Motor neuron (in vitro differentiated cells): ENCODE measurements around the gene PHIP. TPM values are rescaled to one million over a fixed set of nuclear protein-coding genes. Genes with fewer than 3 reads are reported as not detected.

Experiments
- ATAC-seq, 8 experiments: fragments of 200-7000 bp; cut with Tn5 transposase; replicated peaks in 6 of 8; 2 replicates each; pipeline ENCODE4 v1.8.0; 2021; ENCODE audit warnings: mild to moderate bottlenecking in 8 of 8, moderate library complexity in 8 of 8
- H3K27ac ChIP-seq, 2 donors: fragments of 250-450 bp; sonication (Bioruptor Pico); 2 replicates each; pipeline ENCODE4 v1.9.0; 2021; ENCODE audit warnings: antibody characterized with exemption in 2 of 2, mild to moderate bottlenecking in 2 of 2, moderate library complexity in 1 of 2
- H3K4me1 ChIP-seq, 2 donors: fragments of 250-450 bp; sonication (Bioruptor Pico); replicated peaks in 1 of 2; 2 replicates each; pipeline ENCODE4 v1.6.1; 2021; ENCODE audit warnings: antibody characterized with exemption in 2 of 2, mild to moderate bottlenecking in 2 of 2, moderate library complexity in 1 of 2
- H3K4me3 ChIP-seq, 5 donors: fragments of 250-450 bp; sonication (Bioruptor Pico); 2 replicates each; pipeline ENCODE4 v1.9.0; 2021; ENCODE audit warnings: antibody characterized with exemption in 5 of 5, mild to moderate bottlenecking in 5 of 5, moderate library complexity in 4 of 5
- WGBS, 10 experiments: fragments of 450-650 bp; shearing (Covaris generic); methylation state at CpG; one replicate each; pipeline ENCODE4 v1.0.0; 2022; 5-methylcytosine and 5-hydroxymethylcytosine counted together
- in situ Hi-C, 9 experiments: fragments of 400-800 bp; cut with MboI; loops; one replicate each; pipeline ENCODE4 v1.15.0; 2021; ENCODE audit warnings: low sequenced_read_pairs in 9 of 9, low pct_unique_long_range_greater_than_20kb in 2 of 9; ENCODE audit not compliant: unreplicated experiment in 9 of 9
- total RNA-seq, 8 experiments: library from RNA; unstranded; fragments of 300-600 nt; gene quantifications; 2 replicates each; pipeline versions ENCODE4 v1.2.3 to v1.2.4, GENCODE V29; 2022

The PHIP gene
- total RNA-seq, 8 experiments from 2014 or later = 19.0 to 53.6 (median 42.5) TPM

DNA sequence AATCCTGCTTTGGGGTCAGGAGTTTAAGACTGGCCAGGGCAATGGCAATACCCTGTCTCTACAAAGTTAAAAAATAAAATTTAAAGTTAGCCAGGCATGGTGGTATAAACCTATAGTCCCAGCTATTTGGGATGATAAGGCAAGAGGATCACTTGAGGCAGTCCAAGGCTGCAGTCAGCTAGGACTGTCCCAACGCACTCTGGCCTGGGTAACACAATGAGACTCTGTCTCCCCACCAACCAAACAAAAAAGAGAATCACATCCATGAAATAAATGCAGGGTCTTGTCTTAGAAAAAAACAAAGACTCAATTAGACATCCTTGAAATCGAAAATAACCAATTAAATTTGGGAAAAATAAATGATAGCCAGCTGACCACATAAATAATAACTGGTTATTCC is 88.9 kb downstream of the PHIP start:
- no peak overlapping the region for H3K4me3 ChIP-seq
- 78 to 100% (median 95%) methylated on average over 1 to 2 of the region's 2 CpGs; no CpG with 5 or more reads in 2 of the 10 experiments for WGBS, 10 experiments
- no peak overlapping the region for H3K27ac ChIP-seq
- in situ Hi-C loops = no loop called here
- no peak for ATAC-seq
- no peaks in the 10 kb centered on the region for H3K4me1 ChIP-seq

DNA sequence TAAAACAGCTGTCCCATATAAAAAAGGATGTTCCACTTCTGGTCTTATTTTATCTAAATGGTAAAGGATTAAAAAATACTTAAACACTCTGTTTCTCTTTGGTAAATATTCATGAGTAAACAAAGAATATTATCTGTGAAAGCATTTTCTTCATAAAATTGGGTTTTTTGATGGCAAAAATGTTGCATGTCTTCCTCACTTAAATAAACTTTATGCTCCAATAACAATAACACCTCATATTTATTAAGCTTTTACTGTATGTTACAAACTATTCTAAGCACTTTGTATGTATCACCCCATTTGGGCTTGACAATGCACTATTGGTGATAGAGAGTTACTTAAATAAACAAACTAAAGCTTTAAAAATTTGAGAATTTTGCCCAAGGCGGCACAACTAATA is 91.9 kb downstream of the PHIP start:
- Histone ChIP-seq H3K27ac (no peak overlapping the region), H3K4me1 (no peaks in the 10 kb centered on the region), H3K4me3 (no peak overlapping the region)
- 94 to 100% (median 100%) methylated on average over 1 of the region's 1 CpG; no CpG with 5 or more reads in 1 of the 10 experiments for WGBS, 10 experiments
- no peak for ATAC-seq
- in situ Hi-C loops = no loop called here

DNA sequence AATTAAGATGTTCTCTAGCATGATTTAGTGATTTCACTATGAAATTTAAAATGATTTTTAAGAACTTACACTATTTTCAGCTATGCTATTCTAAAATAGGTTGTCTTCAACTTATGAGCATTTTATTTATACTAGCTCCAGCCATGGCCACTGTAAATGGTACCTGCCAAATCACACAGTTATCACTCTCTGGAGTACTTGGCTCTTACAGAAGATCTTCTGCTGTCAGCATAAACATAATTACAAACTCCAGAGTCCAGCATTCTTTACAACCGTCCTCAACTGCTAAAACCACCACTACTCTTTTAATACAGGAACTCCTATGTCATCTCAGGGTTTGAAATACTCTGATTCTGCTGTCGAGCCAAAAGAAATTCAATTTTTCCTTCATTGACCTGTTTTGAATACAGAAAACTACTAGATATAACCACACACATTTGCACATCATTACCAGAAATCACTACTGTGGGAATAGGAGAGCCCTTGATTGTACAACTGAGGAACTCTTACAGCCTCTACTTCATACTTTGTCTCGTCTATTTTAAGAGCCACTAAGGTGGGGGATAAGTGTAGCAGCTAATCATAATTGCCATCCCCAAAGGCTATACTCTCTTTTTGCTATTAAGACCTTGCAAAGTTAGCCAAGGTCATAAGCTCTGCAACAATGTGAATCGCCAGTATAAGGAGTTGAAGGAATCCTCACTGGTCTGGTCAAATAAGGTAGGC is 93.7 kb downstream of the PHIP start:
- Histone ChIP-seq H3K27ac (no peak overlapping the region), H3K4me3 (no peak overlapping the region), H3K4me1 (no peaks in the 10 kb centered on the region)
- no peak for ATAC-seq
- WGBS, 10 experiments = 89 to 100% (median 100%) methylated on average over 1 to 4 of the region's 4 CpGs; no CpG with 5 or more reads in 1 of the 10 experiments
- in situ Hi-C loops = no loop called here

DNA sequence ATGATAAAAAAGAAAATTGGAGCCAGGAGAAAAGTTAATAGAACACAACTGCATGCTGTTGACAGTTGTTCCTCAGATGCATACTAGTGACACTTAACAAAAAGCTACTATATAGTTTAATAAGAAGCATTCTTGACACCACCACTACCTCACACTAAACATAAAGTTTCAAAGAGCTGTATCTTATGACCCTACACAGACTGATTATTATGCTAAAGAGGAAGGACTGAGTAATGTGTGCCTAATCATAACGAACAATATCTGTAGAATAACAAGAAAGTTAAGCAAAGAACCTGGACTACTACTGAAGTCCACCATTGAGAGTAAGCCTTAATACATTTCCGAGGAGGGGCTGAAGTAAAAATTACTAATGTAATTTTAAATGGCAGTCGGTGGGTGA is 110.9 kb downstream of the PHIP start:
- WGBS, 10 experiments = 78 to 100% (median 95%) methylated on average over 3 of the region's 3 CpGs
- Histone ChIP-seq H3K4me3 (no peak overlapping the region), H3K27ac (no peak overlapping the region), H3K4me1 (no peaks in the 10 kb centered on the region)
- in situ Hi-C loops = no loop called here
- no peak for ATAC-seq

DNA sequence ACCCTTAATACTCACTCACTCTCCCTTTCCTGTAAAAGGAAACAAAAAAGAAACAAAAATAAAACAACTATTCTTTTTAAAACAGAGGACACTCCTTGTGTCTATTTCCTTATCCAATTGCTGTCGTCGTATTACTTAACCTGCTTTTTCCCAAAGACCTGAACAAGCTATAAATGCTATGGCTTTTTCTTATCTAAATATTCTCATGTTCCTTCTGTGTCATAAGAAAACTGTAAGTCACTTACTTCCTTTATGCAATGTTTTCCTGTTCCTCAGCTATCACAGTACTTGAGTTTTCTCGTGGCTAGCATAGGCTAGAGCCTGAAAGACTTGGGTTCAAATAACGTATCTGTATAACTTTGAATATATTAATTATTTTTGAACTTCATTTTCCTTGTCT is 111.5 kb downstream of the PHIP start:
- no peaks in the 10 kb centered on the region for H3K4me1 ChIP-seq
- in situ Hi-C loops = no loop called here
- H3K27ac ChIP-seq = no peak overlapping the region
- 93 to 100% (median 99%) methylated on average over 2 to 4 of the region's 4 CpGs for WGBS, 10 experiments
- no peak for ATAC-seq
- no peak overlapping the region for H3K4me3 ChIP-seq

DNA sequence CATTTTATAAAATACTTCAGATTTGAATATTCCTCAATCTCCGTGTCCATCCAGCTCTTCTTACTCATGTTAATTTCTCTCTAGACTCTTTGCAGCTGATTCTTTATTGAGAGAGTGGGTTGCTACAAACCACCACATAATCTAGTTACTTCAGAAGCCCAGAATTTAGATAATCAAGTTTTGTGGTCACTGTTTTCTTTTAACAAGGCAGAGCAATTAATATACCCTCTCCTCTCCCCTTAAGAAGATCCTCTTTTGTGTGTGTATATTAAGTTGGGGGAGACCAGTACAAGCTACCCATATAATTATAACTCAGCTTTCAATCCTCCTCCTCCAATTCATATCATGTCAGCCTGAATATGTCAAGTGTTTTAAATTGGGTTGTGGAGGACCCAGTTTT is 115.6 kb downstream of the PHIP start:
- Histone ChIP-seq H3K4me3 (no peak overlapping the region), H3K27ac (no peak overlapping the region), H3K4me1 (no peaks in the 10 kb centered on the region)
- 38 to 100% (median 100%) methylated on average over 1 of the region's 1 CpG; no CpG with 5 or more reads in 1 of the 10 experiments for WGBS, 10 experiments
- ATAC-seq = no peak
- in situ Hi-C loops = no loop called here

DNA sequence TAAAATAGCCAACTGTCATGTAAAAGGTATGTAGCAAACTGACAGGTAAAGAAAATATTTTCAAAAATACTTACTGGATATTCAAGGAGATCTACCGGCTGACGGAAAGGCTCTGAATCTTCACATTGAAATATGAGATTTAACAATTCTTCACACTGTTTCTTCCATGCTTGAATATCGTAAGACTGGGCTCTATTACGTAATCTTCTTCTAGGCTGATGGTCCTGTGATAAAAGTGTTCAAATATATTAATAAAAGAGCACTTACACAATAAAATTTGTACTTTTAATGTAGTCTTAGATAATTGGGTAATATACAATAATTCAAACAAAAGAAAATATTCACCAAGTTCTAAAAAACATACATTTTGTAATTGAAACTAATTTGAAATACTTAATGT is 123.3 kb downstream of the PHIP start:
- in situ Hi-C loops = no loop called here

DNA sequence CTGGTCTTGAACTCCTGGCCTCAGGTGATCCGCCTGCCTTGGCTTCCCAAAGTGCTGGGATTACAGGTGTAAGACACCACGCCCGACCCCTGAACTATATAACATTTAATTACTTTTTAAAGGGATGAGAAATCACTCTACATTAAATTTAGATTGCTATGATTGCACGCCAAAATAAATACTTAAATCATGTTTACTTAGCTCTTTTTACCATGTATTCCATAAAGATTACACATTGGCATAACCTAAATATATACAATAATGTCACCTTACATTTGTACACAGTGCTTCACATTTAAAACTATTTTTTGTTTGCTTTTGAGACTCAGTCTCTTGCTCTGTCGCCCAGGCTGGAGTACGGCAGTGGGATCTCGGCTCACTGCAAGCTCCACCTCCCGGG is 124.3 kb downstream of the PHIP start:
- WGBS, 10 experiments = 87 to 100% (median 97%) methylated on average over 1 to 8 of the region's 8 CpGs; no CpG with 5 or more reads in 1 of the 10 experiments
- ATAC-seq = no peak

More for the DNA sequence above, 123.3 kb downstream of the PHIP start:
- H3K4me1 ChIP-seq = no peaks in the 10 kb centered on the region
- H3K27ac ChIP-seq = no peak overlapping the region
- WGBS, 10 experiments = 93 to 100% (median 98%) methylated on average over 2 to 4 of the region's 4 CpGs
- H3K4me3 ChIP-seq = no peak overlapping the region
- no peak for ATAC-seq

DNA sequence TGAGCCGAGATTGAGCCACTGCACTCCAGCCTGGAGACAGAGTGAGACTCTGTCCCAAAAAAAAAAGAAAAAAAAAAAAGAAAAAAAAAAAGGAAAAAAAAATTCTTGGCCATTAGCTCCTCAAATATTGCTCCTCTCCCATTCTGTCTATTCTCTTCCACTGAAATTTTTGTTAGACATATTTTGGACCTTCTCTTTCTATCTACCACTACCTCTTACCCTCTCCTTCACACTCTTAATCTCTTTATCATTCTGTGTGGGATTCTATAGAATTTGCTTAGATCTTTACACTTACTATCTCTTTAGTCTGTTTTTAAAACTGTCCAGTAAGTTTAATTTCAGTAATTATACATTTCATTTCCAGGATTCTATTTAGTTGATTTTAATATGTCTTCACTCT is 125.7 kb downstream of the PHIP start:
- 83 to 100% (median 100%) methylated on average over 1 of the region's 1 CpG; no CpG with 5 or more reads in 7 of the 10 experiments for WGBS, 10 experiments
- in situ Hi-C loops = no loop called here
- no peak for ATAC-seq
- H3K4me3 ChIP-seq = no peak overlapping the region
- H3K27ac ChIP-seq = no peak overlapping the region
- no peaks in the 10 kb centered on the region for H3K4me1 ChIP-seq

More for the DNA sequence above, 124.3 kb downstream of the PHIP start:
- in situ Hi-C loops = no loop called here
- Histone ChIP-seq H3K4me1 (no peaks in the 10 kb centered on the region), H3K27ac (no peak overlapping the region), H3K4me3 (no peak overlapping the region)

DNA sequence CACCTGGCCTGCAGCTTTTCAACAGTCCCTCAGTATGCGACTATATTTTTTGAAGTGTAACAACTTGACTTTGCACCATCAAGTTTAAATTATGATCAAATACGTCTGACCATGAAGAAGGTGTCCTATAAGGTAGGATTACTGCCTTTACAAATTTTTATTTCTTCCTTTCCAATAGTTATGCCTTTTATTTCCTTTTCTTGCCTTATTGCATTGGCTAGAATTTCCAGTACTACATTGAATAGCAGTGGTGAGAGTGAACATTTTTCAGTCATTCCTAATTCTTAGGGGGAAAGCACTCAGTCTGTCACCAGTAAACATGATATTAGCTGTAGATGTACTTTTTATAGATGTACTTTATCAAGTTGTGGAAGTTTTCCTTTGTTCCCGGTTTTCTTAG is 129.3 kb downstream of the PHIP start:
- in situ Hi-C loops = no loop called here
- Histone ChIP-seq H3K4me3 (no peak overlapping the region), H3K4me1 (no peaks in the 10 kb centered on the region), H3K27ac (no peak overlapping the region)
- ATAC-seq = no peak
- WGBS, 10 experiments = 92 to 100% (median 100%) methylated on average over 1 to 3 of the region's 3 CpGs; no CpG with 5 or more reads in 1 of the 10 experiments

DNA sequence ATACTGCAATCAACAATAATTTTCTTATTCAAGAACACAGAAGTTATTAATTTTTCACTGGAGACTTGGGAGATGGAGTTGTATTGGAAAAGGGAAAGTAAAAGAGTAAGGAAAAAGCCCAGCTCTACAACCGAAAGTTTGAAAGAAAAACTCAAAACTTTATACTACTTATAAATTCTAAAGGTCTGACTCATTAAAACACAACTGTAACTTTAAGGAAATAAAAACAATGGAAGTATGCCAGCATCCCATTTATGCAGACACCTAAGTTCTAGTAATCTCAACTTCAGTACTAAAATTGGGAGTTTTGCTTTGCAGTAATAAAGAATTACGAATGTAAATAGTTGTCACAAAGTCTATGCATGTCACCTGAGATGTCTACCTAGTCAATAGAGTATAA is 130.1 kb downstream of the PHIP start:
- 81 to 100% (median 100%) methylated on average over 1 to 2 of the region's 2 CpGs for WGBS, 10 experiments
- H3K4me3 ChIP-seq = no peak overlapping the region
- in situ Hi-C loops = no loop called here
- no peak overlapping the region for H3K27ac ChIP-seq
- no peaks in the 10 kb centered on the region for H3K4me1 ChIP-seq
- ATAC-seq = no peak

DNA sequence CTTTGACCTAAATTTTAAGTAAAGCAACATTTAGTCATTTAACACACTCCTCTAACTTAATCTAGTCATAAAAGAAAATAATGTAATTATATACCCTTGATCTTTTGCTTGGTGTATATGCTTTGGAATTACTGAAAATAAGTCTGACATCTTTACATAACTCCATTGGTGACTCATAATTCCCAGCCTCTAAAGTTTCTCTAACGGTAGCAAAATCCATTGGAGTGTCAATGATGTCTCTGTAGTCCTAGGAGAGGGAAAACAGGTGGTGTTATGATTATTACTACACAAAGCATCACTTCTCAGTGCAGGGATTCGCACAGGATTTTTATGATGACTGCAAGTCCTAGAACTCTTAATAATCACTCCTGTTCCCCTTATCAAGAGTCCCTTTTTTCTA is 130.5 kb downstream of the PHIP start:
- in situ Hi-C loops = no loop called here
- H3K4me1 ChIP-seq = no peaks in the 10 kb centered on the region
- WGBS, 10 experiments = 0 to 100% (median 100%) methylated on average over 1 to 2 of the region's 2 CpGs; no CpG with 5 or more reads in 1 of the 10 experiments
- H3K4me3 ChIP-seq = no peak overlapping the region
- H3K27ac ChIP-seq = no peak overlapping the region
- ATAC-seq = no peak

DNA sequence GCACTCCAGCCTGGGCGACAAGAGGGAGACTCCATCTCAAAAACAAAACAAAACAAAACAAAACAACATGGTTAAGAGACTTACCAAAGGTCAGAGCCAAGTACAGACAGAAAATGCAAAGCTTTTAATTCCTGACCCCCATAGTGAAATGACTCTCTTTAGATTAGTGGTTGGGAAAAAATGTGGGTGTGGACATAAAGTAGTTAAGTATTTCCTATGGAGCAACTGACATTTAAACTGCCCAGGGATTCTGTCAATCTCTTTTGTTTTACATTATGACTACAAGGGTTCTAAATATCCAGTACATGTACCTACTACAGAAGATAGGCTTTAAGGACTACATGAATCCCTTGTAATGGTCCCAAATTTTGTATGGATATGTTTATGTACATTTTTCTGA is 135.6 kb downstream of the PHIP start:
- no peak overlapping the region for H3K27ac ChIP-seq

DNA sequence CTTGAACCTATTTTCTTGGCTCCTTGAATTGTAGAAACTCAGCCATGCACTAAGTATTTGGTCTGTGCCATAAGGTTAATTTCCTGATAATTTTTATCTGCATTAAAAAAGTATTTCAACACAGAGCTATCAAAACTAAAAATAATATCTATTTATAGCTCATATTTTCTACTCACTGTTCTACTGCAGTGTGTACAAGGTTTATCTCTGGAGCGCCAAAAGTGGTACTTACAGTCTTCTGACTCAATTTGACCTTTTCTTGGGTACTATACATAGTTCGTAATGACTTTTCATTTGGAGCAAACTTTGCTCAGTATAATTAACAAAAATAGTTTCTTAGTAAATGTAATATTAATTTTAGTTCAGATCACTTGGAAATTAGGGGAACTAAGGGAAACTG is 141.5 kb downstream of the PHIP start:
- no peak for ATAC-seq
- in situ Hi-C loops = no loop called here
- Histone ChIP-seq H3K4me3 (no peak overlapping the region), H3K27ac (no peak overlapping the region), H3K4me1 (no peaks in the 10 kb centered on the region)
- WGBS, 10 experiments = 60 to 100% (median 100%) methylated on average over 1 to 2 of the region's 2 CpGs; no CpG with 5 or more reads in 1 of the 10 experiments

More for the DNA sequence above, 135.6 kb downstream of the PHIP start:
- ATAC-seq = no peak
- in situ Hi-C loops = no loop called here
- WGBS, 10 experiments = 80 to 100% (median 90%) methylated on average over 1 of the region's 1 CpG; no CpG with 5 or more reads in 6 of the 10 experiments
- Histone ChIP-seq H3K4me1 (no peaks in the 10 kb centered on the region), H3K4me3 (no peak overlapping the region)
